T-helper 1 cell treated with Interleukin-12 subunit alpha and Interleukin-12 subunit beta and Interleukin-4 antibody, amounts not matched to agents 30 μg/mL and 1 μg/mL, for 36 hours (primary cell): ENCODE results near the gene KPNB1.

Experiments used
- H3K27ac Mint-ChIP-seq: one replicate; pipeline ENCODE4 v1.8.0; 2021; ENCODE audit warnings: mild to moderate bottlenecking, mixed read lengths
- H3K27me3 Mint-ChIP-seq: one replicate; pipeline ENCODE4 v1.8.0; 2021; ENCODE audit warnings: low read depth, mixed read lengths
- H3K36me3 Mint-ChIP-seq: one replicate; pipeline ENCODE4 v1.8.0; 2021; ENCODE audit warnings: low read depth, mixed read lengths
- H3K4me1 Mint-ChIP-seq: one replicate; pipeline ENCODE4 v1.8.0; 2021; ENCODE audit warnings: low read depth, mixed read lengths
- H3K4me3 Mint-ChIP-seq: one replicate; pipeline ENCODE4 v1.8.0; 2021; ENCODE audit warnings: mild to moderate bottlenecking, moderate library complexity, mixed read lengths
- H3K9me3 Mint-ChIP-seq: one replicate; pipeline ENCODE4 v1.8.0; 2021; ENCODE audit warnings: mixed read lengths

Gene KPNB1

GRCh38 chr17:47694581-47695428 is 45.1 kb downstream of the KPNB1 start:
- Mint-ChIP-seq H3K4me3 (peak overlapping the region; percentile 80), H3K27me3 (no peaks in the 10 kb centered on the region), H3K36me3 (peaks cover 2% of the 10 kb centered on the region), H3K27ac (peak overlapping the region; percentile 60), H3K9me3 (no peaks in the 10 kb centered on the region), H3K4me1 (peaks cover 26% of the 10 kb centered on the region)

GRCh38 chr17:47695429-47696376 is 46.0 kb downstream of the KPNB1 start:
- Mint-ChIP-seq H3K9me3 (no peaks in the 10 kb centered on the region), H3K4me3 (peak overlapping the region; percentile 80), H3K27ac (peak overlapping the region; percentile 60), H3K27me3 (no peaks in the 10 kb centered on the region), H3K36me3 (peaks cover 2% of the 10 kb centered on the region), H3K4me1 (peaks cover 26% of the 10 kb centered on the region)

GRCh38 chr17:47696717-47697642 is 47.3 kb downstream of the KPNB1 start:
- Mint-ChIP-seq H3K36me3 (peaks cover 2% of the 10 kb centered on the region), H3K27ac (no peak overlapping the region), H3K9me3 (no peaks in the 10 kb centered on the region), H3K4me1 (peaks cover 34% of the 10 kb centered on the region), H3K27me3 (no peaks in the 10 kb centered on the region), H3K4me3 (peak overlapping the region; percentile 3)

- H3K27me3 Mint-ChIP-seq, result no peaks in the 10 kb centered on the region
- H3K27ac Mint-ChIP-seq, result no peak overlapping the region
- H3K4me1 Mint-ChIP-seq, result peaks cover 32% of the 10 kb centered on the region
- H3K9me3 Mint-ChIP-seq, result no peaks in the 10 kb centered on the region
- H3K36me3 Mint-ChIP-seq, result peaks cover 2% of the 10 kb centered on the region
- H3K4me3 Mint-ChIP-seq, result no peak overlapping the region
These were observed 48.4 kb downstream of the KPNB1 start for GRCh38 chr17:47697906-47698711.

GRCh38 chr17:47698749-47699535 is 49.2 kb downstream of the KPNB1 start:
- Mint-ChIP-seq H3K9me3 (no peaks in the 10 kb centered on the region), H3K4me3 (no peak overlapping the region), H3K27me3 (no peaks in the 10 kb centered on the region), H3K36me3 (no peaks in the 10 kb centered on the region), H3K4me1 (peaks cover 37% of the 10 kb centered on the region), H3K27ac (peak overlapping the region; percentile 17)

GRCh38 chr17:47699536-47699840 is 49.8 kb downstream of the KPNB1 start:
- Mint-ChIP-seq H3K27ac (peak overlapping the region; percentile 79), H3K9me3 (no peaks in the 10 kb centered on the region), H3K4me1 (peaks cover 42% of the 10 kb centered on the region), H3K4me3 (no peak overlapping the region), H3K27me3 (no peaks in the 10 kb centered on the region), H3K36me3 (no peaks in the 10 kb centered on the region)

GRCh38 chr17:47700471-47701449 is 51.0 kb downstream of the KPNB1 start:
- Mint-ChIP-seq H3K27me3 (no peaks in the 10 kb centered on the region), H3K4me3 (peak overlapping the region; percentile 52), H3K27ac (peak overlapping the region; percentile 55), H3K9me3 (no peaks in the 10 kb centered on the region), H3K4me1 (peaks cover 51% of the 10 kb centered on the region), H3K36me3 (no peaks in the 10 kb centered on the region)

- Mint-ChIP-seq H3K4me3 (peak overlapping the region; percentile 52), H3K27ac (peak overlapping the region; percentile 69), H3K9me3 (no peaks in the 10 kb centered on the region), H3K27me3 (no peaks in the 10 kb centered on the region), H3K4me1 (peaks cover 59% of the 10 kb centered on the region), H3K36me3 (no peaks in the 10 kb centered on the region)
These were observed 51.9 kb downstream of the KPNB1 start for GRCh38 chr17:47701608-47702007.

GRCh38 chr17:47702391-47702995 is 52.8 kb downstream of the KPNB1 start:
- peak overlapping the region; percentile 69 for H3K27ac Mint-ChIP-seq
- peaks cover 68% of the 10 kb centered on the region for H3K4me1 Mint-ChIP-seq
- no peaks in the 10 kb centered on the region for H3K27me3 Mint-ChIP-seq
- no peaks in the 10 kb centered on the region for H3K36me3 Mint-ChIP-seq
- no peak overlapping the region for H3K4me3 Mint-ChIP-seq
- H3K9me3 Mint-ChIP-seq, result no peaks in the 10 kb centered on the region

GRCh38 chr17:47703191-47703591 is 53.5 kb downstream of the KPNB1 start:
- Mint-ChIP-seq H3K27ac (peak overlapping the region; percentile 91), H3K9me3 (no peaks in the 10 kb centered on the region), H3K4me3 (peak overlapping the region; percentile 62), H3K4me1 (peaks cover 71% of the 10 kb centered on the region), H3K27me3 (no peaks in the 10 kb centered on the region), H3K36me3 (no peaks in the 10 kb centered on the region)

- H3K4me1 Mint-ChIP-seq, result peaks cover 69% of the 10 kb centered on the region
These were observed 54.0 kb downstream of the KPNB1 start for GRCh38 chr17:47703671-47704070.

GRCh38 chr17:47704116-47704515 is 54.4 kb downstream of the KPNB1 start:
- peak overlapping the region; percentile 56 for H3K4me3 Mint-ChIP-seq
- H3K27ac Mint-ChIP-seq, result peak overlapping the region; percentile 91
- peaks cover 67% of the 10 kb centered on the region for H3K4me1 Mint-ChIP-seq
- no peaks in the 10 kb centered on the region for H3K9me3 Mint-ChIP-seq
- no peaks in the 10 kb centered on the region for H3K36me3 Mint-ChIP-seq
- no peaks in the 10 kb centered on the region for H3K27me3 Mint-ChIP-seq

More at GRCh38 chr17:47703671-47704070, 54.0 kb downstream of the KPNB1 start:
- Mint-ChIP-seq H3K9me3 (no peaks in the 10 kb centered on the region), H3K36me3 (no peaks in the 10 kb centered on the region), H3K27ac (peak overlapping the region; percentile 91), H3K27me3 (no peaks in the 10 kb centered on the region), H3K4me3 (peak overlapping the region; percentile 62)
